IPS-20b (cell line): Measurements from ENCODE around the gene HS3ST3A1.
A peak's percentile ranks its signal among the peaks of the same experiment; 100 is the strongest.

Experiments used
- H3K27ac ChIP-seq: one replicate; pipeline ENCODE4 v1.5.1; 2013; ENCODE audit warnings: low read length
- H3K27me3 ChIP-seq: 2 replicates; pipeline ENCODE4 v1.6.1; 2013; ENCODE audit warnings: mild to moderate bottlenecking, low read length, inconsistent platforms; ENCODE audit not compliant: insufficient read depth
- H3K36me3 ChIP-seq: 2 replicates; pipeline ENCODE4 v1.6.1; 2013; ENCODE audit warnings: low read depth, mild to moderate bottlenecking, inconsistent platforms, low read length, moderate library complexity; ENCODE audit not compliant: insufficient read depth
- H3K4me1 ChIP-seq: 2 replicates; pipeline ENCODE4 v1.6.1; 2013; ENCODE audit warnings: mild to moderate bottlenecking, control low read depth, inconsistent platforms, low read length, moderate library complexity; ENCODE audit not compliant: insufficient read depth
- H3K4me3 ChIP-seq: 2 replicates; pipeline ENCODE4 v1.5.1; 2013; ENCODE audit warnings: mild to moderate bottlenecking, low read length, inconsistent platforms
- H3K9ac ChIP-seq: 2 replicates; pipeline ENCODE4 v1.6.1; 2013; ENCODE audit warnings: low read depth, mild to moderate bottlenecking, inconsistent platforms, low read length, moderate library complexity
- H3K9me3 ChIP-seq: 2 replicates; pipeline ENCODE4 v1.6.1; 2013; ENCODE audit warnings: mild to moderate bottlenecking, low read depth, low read length, inconsistent platforms; ENCODE audit not compliant: insufficient read depth

Gene HS3ST3A1

DNA sequence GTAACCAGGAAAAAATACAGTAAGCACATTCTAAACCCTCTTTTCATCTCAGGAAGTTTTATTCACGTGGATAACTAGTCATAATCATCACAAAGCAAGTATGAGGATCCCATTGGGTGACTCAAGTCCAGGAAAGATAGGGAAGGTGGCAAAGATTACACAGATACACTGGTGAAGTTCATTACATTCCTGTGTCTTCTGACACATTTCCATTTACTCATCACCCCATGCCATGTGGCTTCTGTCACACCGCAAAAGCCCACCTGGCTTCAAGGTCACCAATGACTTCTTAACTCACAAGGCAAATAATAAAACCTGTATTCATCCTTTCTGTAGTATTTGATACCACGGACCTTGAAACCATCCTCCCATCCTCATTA lies 17.0 kb downstream of the HS3ST3A1 start:
- H3K27me3 ChIP-seq = no peaks in the 10 kb centered on the region
- H3K4me3 ChIP-seq = no peak overlapping the region
- peaks cover 22% of the 10 kb centered on the region for H3K4me1 ChIP-seq
- no peaks in the 10 kb centered on the region for H3K9me3 ChIP-seq
- no peak overlapping the region for H3K27ac ChIP-seq
- H3K9ac ChIP-seq = no peak overlapping the region
- H3K36me3 ChIP-seq = no peaks in the 10 kb centered on the region

GRCh38 chr17:13583996-13584700 lies 17.6 kb downstream of the HS3ST3A1 start:
- Histone ChIP-seq H3K27ac (no peak overlapping the region), H3K9ac (no peak overlapping the region), H3K36me3 (no peaks in the 10 kb centered on the region), H3K4me1 (peaks cover 16% of the 10 kb centered on the region), H3K4me3 (no peak overlapping the region), H3K9me3 (no peaks in the 10 kb centered on the region), H3K27me3 (no peaks in the 10 kb centered on the region)

GRCh38 chr17:13582776-13583547 lies 18.8 kb downstream of the HS3ST3A1 start:
- Histone ChIP-seq H3K9ac (no peak overlapping the region), H3K4me3 (no peak overlapping the region), H3K36me3 (no peaks in the 10 kb centered on the region), H3K9me3 (no peaks in the 10 kb centered on the region), H3K27me3 (no peaks in the 10 kb centered on the region), H3K27ac (no peak overlapping the region), H3K4me1 (peaks cover 13% of the 10 kb centered on the region)

DNA sequence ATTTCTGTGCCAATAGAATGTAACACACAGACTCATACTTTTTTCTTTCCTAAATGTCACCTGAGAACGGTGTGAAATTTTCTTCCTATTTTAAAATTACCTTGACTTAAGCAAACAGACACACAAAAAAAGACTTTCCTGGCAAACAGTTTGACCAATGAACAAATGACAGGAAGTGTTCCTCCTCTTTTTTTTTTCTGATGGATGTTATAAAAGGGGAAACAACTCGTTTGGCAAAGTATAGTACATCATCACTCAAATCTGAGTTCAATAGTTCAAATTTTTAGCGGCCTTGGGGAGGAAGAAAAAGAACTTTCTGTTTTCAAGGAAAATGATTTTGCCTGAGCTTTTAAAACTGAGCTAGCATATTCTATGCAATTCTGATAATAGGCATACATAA lies 19.8 kb downstream of the HS3ST3A1 start:
- no peak overlapping the region for H3K9ac ChIP-seq
- H3K4me1 ChIP-seq = peaks cover 13% of the 10 kb centered on the region
- H3K27ac ChIP-seq = no peak overlapping the region
- H3K36me3 ChIP-seq = no peaks in the 10 kb centered on the region
- no peaks in the 10 kb centered on the region; the same call in 1 of the 2 replicates for H3K9me3 ChIP-seq
- no peak overlapping the region for H3K4me3 ChIP-seq
- no peaks in the 10 kb centered on the region for H3K27me3 ChIP-seq

GRCh38 chr17:13580790-13581189 lies 20.9 kb downstream of the HS3ST3A1 start:
- Histone ChIP-seq H3K9me3 (no peaks in the 10 kb centered on the region; the same call in 1 of the 2 replicates), H3K27me3 (no peaks in the 10 kb centered on the region), H3K9ac (no peak overlapping the region), H3K27ac (no peak overlapping the region), H3K36me3 (no peaks in the 10 kb centered on the region), H3K4me3 (no peak overlapping the region), H3K4me1 (peaks cover 22% of the 10 kb centered on the region)

DNA sequence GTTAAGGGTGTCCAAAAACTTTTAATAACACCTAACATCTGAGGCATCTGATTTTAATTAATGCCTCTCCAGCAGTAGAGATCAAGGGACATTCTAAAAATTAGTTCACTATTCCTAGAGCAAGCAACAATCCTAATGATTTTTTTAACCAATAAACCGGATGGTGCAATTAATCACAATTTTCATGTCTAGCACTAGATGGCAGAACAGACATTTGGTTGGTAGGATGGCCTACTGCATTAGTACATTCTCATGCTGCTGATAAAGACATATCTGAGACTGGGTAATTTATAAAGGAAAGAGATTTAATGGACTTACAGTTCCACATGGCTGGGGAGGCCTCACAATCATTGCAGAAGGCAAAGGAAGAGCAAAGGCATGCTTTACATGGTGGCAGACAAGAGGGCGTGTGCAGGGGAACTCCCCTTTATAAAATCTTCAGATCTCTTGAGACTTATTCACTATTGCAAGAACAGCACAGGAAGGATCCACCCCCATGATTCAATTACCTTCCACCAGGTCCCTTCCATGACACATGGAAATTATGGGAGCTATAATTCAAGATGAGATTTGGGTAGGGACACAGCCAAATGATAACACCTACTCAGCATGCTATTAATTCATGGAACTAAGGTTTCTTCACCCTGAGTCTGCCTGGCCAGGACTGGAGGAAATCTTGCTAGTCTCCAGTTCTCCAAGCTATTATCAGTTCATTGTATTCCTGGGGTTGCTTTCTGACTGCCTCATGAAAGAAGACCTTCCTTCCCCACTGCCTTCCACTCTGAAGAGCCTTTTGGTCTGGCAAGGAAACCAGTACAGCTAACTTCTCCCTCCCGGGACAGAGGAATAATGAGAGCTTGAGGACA lies 24.8 kb downstream of the HS3ST3A1 start:
- Histone ChIP-seq H3K9ac (no peak overlapping the region; the same call in 1 of the 2 replicates), H3K27ac (no peak overlapping the region), H3K9me3 (no peaks in the 10 kb centered on the region; the same call in 1 of the 2 replicates)

DNA sequence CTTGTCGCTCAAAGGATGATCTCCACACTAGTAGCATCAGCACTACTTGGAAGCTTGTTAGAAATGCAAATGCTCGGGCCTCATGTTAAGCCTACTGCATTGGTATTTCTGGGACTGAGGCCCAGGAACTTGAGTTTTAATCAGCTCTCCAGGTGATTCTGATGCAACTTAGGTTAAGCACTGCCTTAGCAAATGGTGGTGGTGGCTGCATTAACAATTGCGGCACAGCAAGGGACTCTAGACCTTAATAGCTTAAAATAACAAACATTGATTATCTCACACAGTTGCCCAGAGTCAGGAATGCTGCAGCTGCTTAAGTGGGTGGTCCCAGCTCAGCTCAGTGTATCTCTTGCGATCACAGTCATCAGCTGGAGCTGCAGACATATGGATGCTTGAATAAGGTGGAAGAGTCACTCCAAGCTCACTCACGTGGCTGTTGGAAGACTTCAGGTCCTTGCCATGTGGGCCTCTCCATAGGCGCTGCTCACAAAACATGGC lies 25.8 kb downstream of the HS3ST3A1 start:
- no peaks in the 10 kb centered on the region for H3K36me3 ChIP-seq
- no peaks in the 10 kb centered on the region; the same call in 1 of the 2 replicates for H3K9me3 ChIP-seq
- H3K27me3 ChIP-seq = no peaks in the 10 kb centered on the region
- H3K9ac ChIP-seq = peak overlapping the region; percentile 37; the same call in 1 of the 2 replicates
- H3K4me3 ChIP-seq = peak overlapping the region; percentile 37; the same call in 1 of the 2 replicates
- peak overlapping the region; percentile 19 for H3K27ac ChIP-seq
- H3K4me1 ChIP-seq = peaks cover 20% of the 10 kb centered on the region; the same call in 1 of the 2 replicates

More for the DNA sequence above, 24.8 kb downstream of the HS3ST3A1 start:
- H3K4me3 ChIP-seq = peak overlapping the region; percentile 37; the same call in 1 of the 2 replicates
- H3K27me3 ChIP-seq = no peaks in the 10 kb centered on the region
- H3K36me3 ChIP-seq = no peaks in the 10 kb centered on the region
- H3K4me1 ChIP-seq = peaks cover 20% of the 10 kb centered on the region; the same call in 1 of the 2 replicates

- no peaks in the 10 kb centered on the region for H3K27me3 ChIP-seq
- peak overlapping the region; percentile 35; the same call in 1 of the 2 replicates for H3K9ac ChIP-seq
- H3K27ac ChIP-seq = no peak overlapping the region
- H3K4me3 ChIP-seq = peak overlapping the region; percentile 37
- H3K4me1 ChIP-seq = peaks cover 20% of the 10 kb centered on the region; the same call in 1 of the 2 replicates
- H3K36me3 ChIP-seq = no peaks in the 10 kb centered on the region
- no peaks in the 10 kb centered on the region; the same call in 1 of the 2 replicates for H3K9me3 ChIP-seq
These were observed 26.3 kb downstream of the HS3ST3A1 start for GRCh38 chr17:13575466-13575865.

DNA sequence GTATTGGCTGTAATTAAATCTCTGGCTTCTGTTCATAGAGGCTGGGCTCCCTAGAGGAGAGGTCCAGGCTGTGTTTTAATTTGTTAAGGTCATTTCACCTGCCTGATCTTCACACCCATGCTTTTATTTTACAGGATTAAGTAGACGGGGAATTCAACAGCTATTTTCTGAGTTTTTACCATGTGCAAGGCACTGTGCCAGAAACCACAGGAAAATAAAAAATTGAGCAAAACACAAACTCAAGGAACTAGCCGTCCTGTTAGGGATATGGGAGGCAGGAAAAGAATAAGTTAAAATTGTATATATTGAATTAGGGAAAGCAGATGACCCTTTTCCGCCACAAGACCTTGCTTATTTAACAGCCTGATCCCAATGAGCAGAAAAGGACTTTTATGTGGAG lies 29.1 kb downstream of the HS3ST3A1 start:
- H3K4me3 ChIP-seq = no peak overlapping the region
- no peak overlapping the region for H3K27ac ChIP-seq
- no peaks in the 10 kb centered on the region; the same call in 1 of the 2 replicates for H3K9me3 ChIP-seq
- H3K9ac ChIP-seq = no peak overlapping the region
- H3K27me3 ChIP-seq = no peaks in the 10 kb centered on the region
- H3K4me1 ChIP-seq = peaks cover 33% of the 10 kb centered on the region
- no peaks in the 10 kb centered on the region for H3K36me3 ChIP-seq

- H3K9me3 ChIP-seq = no peaks in the 10 kb centered on the region; the same call in 1 of the 2 replicates
- peaks cover 13% of the 10 kb centered on the region for H3K4me1 ChIP-seq
- no peaks in the 10 kb centered on the region for H3K36me3 ChIP-seq
- no peak overlapping the region for H3K27ac ChIP-seq
- H3K9ac ChIP-seq = no peak overlapping the region
- H3K27me3 ChIP-seq = no peaks in the 10 kb centered on the region
- no peak overlapping the region for H3K4me3 ChIP-seq
These were observed 32.2 kb downstream of the HS3ST3A1 start for GRCh38 chr17:13569398-13570123.
